ENCODE measurements around the gene METAP1.

DNA sequence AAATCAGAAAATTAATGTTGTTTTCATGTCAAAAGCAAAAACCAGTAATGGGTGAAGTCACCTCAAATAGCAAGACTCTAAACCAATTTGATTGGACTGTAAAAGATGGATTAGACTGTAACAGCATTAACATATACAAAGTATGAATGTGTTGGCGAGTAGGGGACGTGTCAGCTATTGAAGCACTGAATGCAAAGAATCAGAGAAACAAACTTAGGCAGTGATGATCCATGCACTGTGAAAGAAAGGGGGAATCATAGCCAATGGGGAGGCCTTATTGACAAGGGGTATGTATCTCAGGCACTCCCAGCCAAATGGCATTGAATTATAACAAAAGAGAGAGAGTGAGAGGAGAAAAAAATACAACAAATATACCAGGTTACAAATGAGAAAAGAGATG, 36.1 kb upstream of the METAP1 start:
- TF ChIP-seq POLR2A (IDR thresholded peaks at IDR 0.05), result no peak
- TF ChIP-seq, protein P1, sequence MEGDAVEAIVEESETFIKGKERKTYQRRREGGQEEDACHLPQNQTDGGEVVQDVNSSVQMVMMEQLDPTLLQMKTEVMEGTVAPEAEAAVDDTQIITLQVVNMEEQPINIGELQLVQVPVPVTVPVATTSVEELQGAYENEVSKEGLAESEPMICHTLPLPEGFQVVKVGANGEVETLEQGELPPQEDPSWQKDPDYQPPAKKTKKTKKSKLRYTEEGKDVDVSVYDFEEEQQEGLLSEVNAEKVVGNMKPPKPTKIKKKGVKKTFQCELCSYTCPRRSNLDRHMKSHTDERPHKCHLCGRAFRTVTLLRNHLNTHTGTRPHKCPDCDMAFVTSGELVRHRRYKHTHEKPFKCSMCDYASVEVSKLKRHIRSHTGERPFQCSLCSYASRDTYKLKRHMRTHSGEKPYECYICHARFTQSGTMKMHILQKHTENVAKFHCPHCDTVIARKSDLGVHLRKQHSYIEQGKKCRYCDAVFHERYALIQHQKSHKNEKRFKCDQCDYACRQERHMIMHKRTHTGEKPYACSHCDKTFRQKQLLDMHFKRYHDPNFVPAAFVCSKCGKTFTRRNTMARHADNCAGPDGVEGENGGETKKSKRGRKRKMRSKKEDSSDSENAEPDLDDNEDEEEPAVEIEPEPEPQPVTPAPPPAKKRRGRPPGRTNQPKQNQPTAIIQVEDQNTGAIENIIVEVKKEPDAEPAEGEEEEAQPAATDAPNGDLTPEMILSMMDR (IDR thresholded peaks at IDR 0.05), result no peak

All from gastroesophageal sphincter (tissue), 3 donors.